Breast epithelium (tissue), 4 donors: ENCODE results near the gene ZNF41. TPM values are rescaled to one million over a fixed set of nuclear protein-coding genes. Genes with fewer than 3 reads are reported as not detected.
A peak's percentile ranks its signal among the peaks of the same experiment; 100 is the strongest.

Experiments used
- DNase-seq, 2 donors: peaks; one replicate each; pipeline ENCODE4 v3.0.0-alpha.2; 2019; ENCODE audit warnings: low spot score in 2 of 2
- H3K27ac ChIP-seq, 2 donors: fragments of 200-600 bp; sonication (generic) in 1 of 2; one replicate each; pipeline ENCODE4 v1.5.1; 2016 to 2019; ENCODE audit warnings: mild to moderate bottlenecking in 1 of 2
- H3K27me3 ChIP-seq, 2 donors: fragments of 200-600 bp; sonication (generic) in 1 of 2; one replicate each; pipeline versions ENCODE4 v1.5.1 to v1.6.0; 2017 to 2019; ENCODE audit warnings: control low read depth in 1 of 2, mild to moderate bottlenecking in 1 of 2
- H3K36me3 ChIP-seq: fragments of 200-600 bp; one replicate; pipeline ENCODE4 v1.5.1; 2019
- H3K4me1 ChIP-seq, 2 donors: fragments of 200-600 bp; sonication (generic); one replicate each; pipeline ENCODE4 v1.5.1; 2016 to 2019; ENCODE audit warnings: control low read depth in 1 of 2
- H3K4me3 ChIP-seq, 3 donors: fragments of 200-600 bp; sonication (generic); 1 replicate in 2 of 3; 2 replicates in 1 of 3; pipeline ENCODE4 v1.5.1; 2016 to 2019; ENCODE audit warnings: mild to moderate bottlenecking in 3 of 3, moderate library complexity in 2 of 3
- H3K9me3 ChIP-seq, 2 donors: fragments of 200-600 bp; sonication (generic) in 1 of 2; one replicate each; pipeline ENCODE4 v1.5.1; 2016 to 2019; ENCODE audit warnings: control low read depth in 1 of 2
- CTCF ChIP-seq, 3 donors: fragments of 450-650 bp; IDR thresholded peaks; one replicate each; pipeline ENCODE4 v1.5.1; 2016 to 2017; ENCODE audit warnings: antibody characterized with exemption in 3 of 3, mild to moderate bottlenecking in 3 of 3, moderate library complexity in 3 of 3
- POLR2A ChIP-seq: fragments of 450-650 bp; IDR thresholded peaks from one replicate; pipeline ENCODE4 v1.6.1; 2016; ENCODE audit warnings: antibody characterized with exemption, mild to moderate bottlenecking, moderate library complexity
- POLR2AphosphoS5 ChIP-seq, 3 donors: sonication (generic); formaldehyde crosslinking; IDR thresholded peaks; one replicate each; pipeline ENCODE4 v1.6.1; 2017; ENCODE audit warnings: antibody characterized with exemption in 3 of 3
- intact Hi-C: fragments of 100-400 bp; cut with DNase I; formaldehyde crosslinking; loops from one replicate; pipeline ENCODE4 v1.15.1; 2023; ENCODE audit warnings: low total_unique reads
- total RNA-seq, 3 donors: library from RNA; depleted of rRNA; stranded (reverse); fragments of >200 nt; gene quantifications; one replicate each; pipeline ENCODE4 v1.1.0, GENCODE V29; 2016

Gene ZNF41
- total RNA-seq, 3 donors from 2014 or later = 7.2 to 14.0 (median 9.2) TPM

DNA sequence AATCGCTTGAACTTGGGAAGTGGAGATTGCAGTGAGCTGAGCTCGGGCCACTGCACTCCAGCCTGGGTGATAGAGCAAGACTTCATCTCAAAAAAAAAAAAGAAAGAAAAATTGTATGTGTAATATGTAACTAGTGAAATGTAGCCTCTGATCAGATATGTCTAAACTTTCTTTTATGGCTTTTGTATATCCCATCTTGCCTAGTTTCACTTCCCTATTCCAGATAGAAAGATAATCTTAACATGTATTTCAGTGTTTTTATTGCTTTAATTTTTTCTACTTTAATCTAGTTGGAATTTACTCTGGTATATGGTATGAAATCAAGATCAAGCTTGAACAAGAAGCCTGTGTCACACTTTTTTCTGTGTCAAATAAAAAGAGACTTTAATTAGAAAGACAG is 1.9 kb upstream of the ZNF41 start:
- no peak overlapping the region for H3K4me3 ChIP-seq
- no peak overlapping the region for H3K27ac ChIP-seq
- intact Hi-C loops = no loop called here
- no peaks in the 10 kb centered on the region for H3K36me3 ChIP-seq
- H3K4me1 ChIP-seq = no peaks in the 10 kb centered on the region
- DNase-seq = no peak
- peaks cover 0 to 12% of the 10 kb centered on the region in 2 donors for H3K27me3 ChIP-seq
- TF ChIP-seq CTCF (IDR thresholded peaks at IDR 0.05) (no peak), POLR2AphosphoS5 (IDR thresholded peaks at IDR 0.05) (no peak), POLR2A (no peak)
- H3K9me3 ChIP-seq = no peaks in the 10 kb centered on the region

GRCh38 chrX:47483306-47484268 is 565 bp upstream of the ZNF41 start:
- Histone ChIP-seq H3K27me3 (peaks cover 0 to 10% of the 10 kb centered on the region in 2 donors), H3K27ac (peak overlapping the region; percentile 92 to 99), H3K4me3 (peak overlapping the region; percentile 75 to 85 (median 76)), H3K36me3 (no peaks in the 10 kb centered on the region), H3K4me1 (no peaks in the 10 kb centered on the region), H3K9me3 (no peaks in the 10 kb centered on the region)
- no peak for DNase-seq
- TF ChIP-seq CTCF (IDR thresholded peaks at IDR 0.05) = no peak
- TF ChIP-seq POLR2AphosphoS5 (IDR thresholded peaks at IDR 0.05) = no peak
- no peak for TF ChIP-seq POLR2A
- intact Hi-C loops = no loop called here

GRCh38 chrX:47482065-47482511 is 934 bp downstream of the ZNF41 start:
- Histone ChIP-seq H3K4me1 (no peaks in the 10 kb centered on the region), H3K27ac (peak overlapping the region; percentile 92 to 99), H3K36me3 (no peaks in the 10 kb centered on the region), H3K27me3 (peaks cover 0 to 6% of the 10 kb centered on the region in 2 donors), H3K4me3 (peak overlapping the region; percentile 75 to 85 (median 76)), H3K9me3 (no peaks in the 10 kb centered on the region)
- intact Hi-C loops = no loop called here
- TF ChIP-seq POLR2A (no peak), CTCF (IDR thresholded peaks at IDR 0.05) (no peak)
- no peak for DNase-seq

DNA sequence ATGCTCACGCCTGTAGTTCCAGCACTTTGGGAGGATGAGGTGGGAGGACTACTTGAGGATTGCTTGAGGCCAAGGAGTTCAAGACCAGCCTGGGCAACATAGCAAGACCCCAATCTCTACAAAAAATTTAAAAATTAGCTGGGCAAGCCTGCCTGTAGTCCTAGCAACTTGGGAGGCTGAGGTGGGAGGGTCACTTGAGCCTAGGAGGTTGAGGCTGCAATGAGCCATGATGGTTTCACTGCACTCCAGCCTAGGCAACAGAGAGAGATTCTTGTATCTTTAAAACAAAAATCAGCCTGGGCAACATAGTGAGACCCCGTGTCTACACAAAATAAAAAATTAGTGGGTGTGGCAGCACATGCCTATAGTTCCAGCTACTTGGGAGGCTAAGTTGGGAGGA is 1.9 kb downstream of the ZNF41 start:
- no peak for DNase-seq
- TF ChIP-seq POLR2AphosphoS5 (IDR thresholded peaks at IDR 0.05) = no peak
- no peak for TF ChIP-seq POLR2A
- no peak for TF ChIP-seq CTCF (IDR thresholded peaks at IDR 0.05)
- Histone ChIP-seq H3K4me3 (no peak overlapping the region), H3K9me3 (no peaks in the 10 kb centered on the region), H3K27ac (no peak overlapping the region), H3K4me1 (no peaks in the 10 kb centered on the region), H3K36me3 (no peaks in the 10 kb centered on the region), H3K27me3 (peaks cover 0 to 6% of the 10 kb centered on the region in 2 donors)
- intact Hi-C loops = no loop called here

DNA sequence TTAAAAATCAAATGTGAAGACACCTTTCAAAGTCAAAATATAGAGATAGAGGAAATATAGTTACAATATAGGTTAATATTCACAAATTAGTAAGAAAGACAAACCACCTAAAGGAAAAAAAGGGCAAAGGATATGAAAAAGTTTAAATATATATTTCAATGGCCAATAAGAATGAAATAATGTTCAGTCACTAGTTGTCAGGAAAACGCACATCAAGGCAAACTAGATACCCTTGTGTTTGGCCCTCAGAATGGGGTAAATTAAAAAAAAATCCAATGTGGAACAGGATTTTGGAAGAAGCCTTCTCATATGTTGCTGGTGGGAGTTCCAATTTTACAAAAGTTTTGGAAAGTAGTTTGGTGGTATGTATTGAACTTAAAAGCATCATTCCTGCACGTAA is 2.4 kb downstream of the ZNF41 start:
- Histone ChIP-seq H3K9me3 (no peaks in the 10 kb centered on the region), H3K27me3 (peaks cover 0 to 6% of the 10 kb centered on the region in 2 donors), H3K4me1 (no peaks in the 10 kb centered on the region), H3K4me3 (no peak overlapping the region), H3K27ac (no peak overlapping the region), H3K36me3 (no peaks in the 10 kb centered on the region)
- intact Hi-C loops = no loop called here
- no peak for DNase-seq
- no peak for TF ChIP-seq POLR2A
- no peak for TF ChIP-seq CTCF (IDR thresholded peaks at IDR 0.05)
- no peak for TF ChIP-seq POLR2AphosphoS5 (IDR thresholded peaks at IDR 0.05)
